DMS114 treated with DMSO at 0.1 percent for 48 hours (cell line): ENCODE results near the gene HS6ST1.

Source experiments
- DNase-seq: peaks from one replicate; lab custom pipeline; 2025; ENCODE audit not compliant: unreplicated experiment; lab: John Stamatoyannopoulos, UW

HS6ST1 gene

GRCh38 chr2:128284037-128284441 is 34.6 kb downstream of the HS6ST1 start:
- no peak for DNase-seq

GRCh38 chr2:128282976-128283810 is 35.5 kb downstream of the HS6ST1 start:
- DNase-seq, result no peak

GRCh38 chr2:128282246-128282975 is 36.3 kb downstream of the HS6ST1 start:
- no peak for DNase-seq

GRCh38 chr2:128281852-128282245 is 36.8 kb downstream of the HS6ST1 start:
- no peak for DNase-seq

GRCh38 chr2:128280901-128281321 is 37.8 kb downstream of the HS6ST1 start:
- DNase-seq, result no peak

GRCh38 chr2:128280158-128280871 is 38.4 kb downstream of the HS6ST1 start:
- DNase-seq, result no peak

- no peak for DNase-seq
Observed at GRCh38 chr2:128279786-128280157, 38.9 kb downstream of the HS6ST1 start.

GRCh38 chr2:128279009-128279408 is 39.7 kb downstream of the HS6ST1 start:
- DNase-seq, result no peak

GRCh38 chr2:128277961-128278681 is 40.5 kb downstream of the HS6ST1 start:
- no peak for DNase-seq

GRCh38 chr2:128276878-128277675 is 41.6 kb downstream of the HS6ST1 start:
- DNase-seq, result no peak

- no peak for DNase-seq
Observed at GRCh38 chr2:128275498-128276045, 43.1 kb downstream of the HS6ST1 start.

GRCh38 chr2:128274218-128274617 is 44.5 kb downstream of the HS6ST1 start:
- DNase-seq, result no peak

GRCh38 chr2:128273469-128274081 is 45.1 kb downstream of the HS6ST1 start:
- no peak for DNase-seq

- no peak for DNase-seq
Observed at GRCh38 chr2:128272601-128273468, 45.8 kb downstream of the HS6ST1 start.

- no peak for DNase-seq
Observed at GRCh38 chr2:128271911-128272600, 46.6 kb downstream of the HS6ST1 start.

GRCh38 chr2:128271597-128271910 is 47.1 kb downstream of the HS6ST1 start:
- no peak for DNase-seq

GRCh38 chr2:128270672-128271596 is 47.7 kb downstream of the HS6ST1 start:
- DNase-seq, result no peak
